ENCODE results near the gene CCL4.
"Not testable (repeated sequence)": the region's sequence is repeated elsewhere in the genome, so short reads cannot be mapped to it uniquely, and the experiment has no call there.

The CCL4 gene

GRCh38 chr17:36088670-36089338 lies 14.8 kb upstream of the CCL4 start:
- no peak for DNase-seq

- DNase-seq = no peak
Observed at GRCh38 chr17:36089339-36089865, 14.2 kb upstream of the CCL4 start.

- no peak for DNase-seq
Observed at GRCh38 chr17:36089888-36090836, 13.5 kb upstream of the CCL4 start, which contains the start of gene CCL3. Gene CCL3 (minus strand): TSS chr17:36090143. CDS start chr17:36090058, 85 bp downstream.

GRCh38 chr17:36092230-36092629 lies 11.4 kb upstream of the CCL4 start:
- DNase-seq = no peak

- DNase-seq = not testable (repeated sequence)
Observed at GRCh38 chr17:36092715-36093114, 10.9 kb upstream of the CCL4 start.

GRCh38 chr17:36094232-36094631 lies 9.4 kb upstream of the CCL4 start:
- DNase-seq = no peak

GRCh38 chr17:36094746-36095145 lies 8.9 kb upstream of the CCL4 start:
- no peak for DNase-seq

GRCh38 chr17:36095992-36096391 lies 7.6 kb upstream of the CCL4 start:
- DNase-seq = no peak

- DNase-seq = not testable (repeated sequence)
Observed at GRCh38 chr17:36099004-36099403, 4.6 kb upstream of the CCL4 start.

GRCh38 chr17:36104246-36104645 lies 619 bp downstream of the CCL4 start:
- DNase-seq = not testable (repeated sequence)

- DNase-seq = no peak
Observed at GRCh38 chr17:36104701-36105181, 1.1 kb downstream of the CCL4 start.

GRCh38 chr17:36105781-36106492 lies 2.3 kb downstream of the CCL4 start:
- no peak for DNase-seq

GRCh38 chr17:36106493-36106835 lies 2.8 kb downstream of the CCL4 start:
- DNase-seq = no peak

GRCh38 chr17:36107660-36108059 lies 4.0 kb downstream of the CCL4 start:
- no peak for DNase-seq

- not testable (repeated sequence) for DNase-seq
Observed at GRCh38 chr17:36108265-36108664, 4.6 kb downstream of the CCL4 start.

GRCh38 chr17:36111068-36111490 lies 7.5 kb downstream of the CCL4 start:
- DNase-seq = no peak

GRCh38 chr17:36112572-36112971 lies 8.9 kb downstream of the CCL4 start:
- DNase-seq = no peak

GRCh38 chr17:36113131-36113530 lies 9.5 kb downstream of the CCL4 start:
- not testable (repeated sequence) for DNase-seq

GRCh38 chr17:36114971-36115648 lies 11.5 kb downstream of the CCL4 start:
- DNase-seq = not testable (repeated sequence)

GRCh38 chr17:36115649-36115977 lies 12.0 kb downstream of the CCL4 start:
- not testable (repeated sequence) for DNase-seq

GRCh38 chr17:36117505-36118382 lies 14.1 kb downstream of the CCL4 start:
- DNase-seq = no peak

Measured in activated effector memory CD4-positive, alpha-beta T cell treated with anti-CD3 and anti-CD28 coated beads, Interleukin-2, amount 50 U/mL, for 16 hours (primary cell).